Astrocyte (in vitro differentiated cells and primary cell): ENCODE results near the gene CKAP4. TPM values are rescaled to one million over a fixed set of nuclear protein-coding genes. Genes with fewer than 3 reads are reported as not detected.
A peak's percentile ranks its signal among the peaks of the same experiment; 100 is the strongest.

Experiments used
- DNase-seq: peaks from one replicate; pipeline ENCODE4 v3.0.0-alpha.2; 2010; ENCODE audit warnings: low read depth
- FAIRE-seq: peaks from 2 replicates; lab custom pipeline; 2011; peaks lifted over from hg19 to GRCh38; lab: Jason Lieb, UNC
- H2AFZ ChIP-seq: 2 replicates; pipeline ENCODE4 v1.6.0; 2012; ENCODE audit warnings: low read depth, low read length, inconsistent platforms
- H3K27ac ChIP-seq: 2 replicates; pipeline ENCODE4 v1.5.1; 2011; ENCODE audit warnings: low read depth, low read length, inconsistent platforms
- H3K27me3 ChIP-seq: 2 replicates; pipeline ENCODE4 v1.6.0; 2011; ENCODE audit warnings: low read length, inconsistent platforms; ENCODE audit not compliant: insufficient read depth
- H3K36me3 ChIP-seq: 2 replicates; pipeline ENCODE4 v1.5.1; 2011; ENCODE audit warnings: low read length, inconsistent platforms; ENCODE audit not compliant: insufficient read depth
- H3K4me1 ChIP-seq: 2 replicates; pipeline ENCODE4 v1.5.1; 2011; ENCODE audit warnings: low read length, inconsistent platforms; ENCODE audit not compliant: insufficient read depth
- H3K4me2 ChIP-seq: 2 replicates; pipeline ENCODE4 v1.6.0; 2012; ENCODE audit warnings: low read length, inconsistent platforms
- H3K4me3 ChIP-seq: 2 replicates; pipeline ENCODE4 v1.5.1; 2011; ENCODE audit warnings: low read depth, mild to moderate bottlenecking, low read length, inconsistent platforms; ENCODE audit not compliant: insufficient read depth
- H3K79me2 ChIP-seq: 2 replicates; pipeline ENCODE4 v1.6.0; 2012; ENCODE audit warnings: mild to moderate bottlenecking, low read length, inconsistent platforms; ENCODE audit not compliant: insufficient read depth
- H3K9ac ChIP-seq: 2 replicates; pipeline ENCODE4 v1.6.0; 2012; ENCODE audit warnings: mild to moderate bottlenecking, low read length, inconsistent platforms
- H3K9me3 ChIP-seq: 2 replicates; pipeline ENCODE4 v1.5.1; 2012; ENCODE audit warnings: low read depth, mild to moderate bottlenecking, low read length, inconsistent platforms; ENCODE audit not compliant: insufficient read depth
- H4K20me1 ChIP-seq: 2 replicates; pipeline ENCODE4 v1.6.0; 2012; ENCODE audit warnings: low read length, inconsistent platforms; ENCODE audit not compliant: insufficient read depth
- H3K27ac Mint-ChIP-seq: one replicate; pipeline ENCODE4 v1.8.0; 2021; ENCODE audit warnings: mild to moderate bottlenecking, mixed read lengths; ENCODE audit not compliant: unreplicated experiment
- H3K27me3 Mint-ChIP-seq: one replicate; pipeline ENCODE4 v1.8.0; 2021; ENCODE audit warnings: low read depth, mixed read lengths; ENCODE audit not compliant: unreplicated experiment
- H3K36me3 Mint-ChIP-seq: one replicate; pipeline ENCODE4 v1.8.0; 2021; ENCODE audit warnings: low read depth, mixed read lengths; ENCODE audit not compliant: unreplicated experiment
- H3K4me1 Mint-ChIP-seq: one replicate; pipeline ENCODE4 v1.8.0; 2021; ENCODE audit warnings: low read depth, mixed read lengths; ENCODE audit not compliant: unreplicated experiment
- H3K4me3 Mint-ChIP-seq: one replicate; pipeline ENCODE4 v1.8.0; 2021; ENCODE audit warnings: mild to moderate bottlenecking, moderate library complexity, mixed read lengths; ENCODE audit not compliant: unreplicated experiment
- H3K9me3 Mint-ChIP-seq: one replicate; pipeline ENCODE4 v1.8.0; 2021; ENCODE audit warnings: mild to moderate bottlenecking, mixed read lengths; ENCODE audit not compliant: unreplicated experiment
- EZH2 ChIP-seq: IDR thresholded peaks from 2 replicates; pipeline ENCODE4 v1.6.1; 2012; ENCODE audit warnings: mild to moderate bottlenecking, low read length, inconsistent platforms; ENCODE audit not compliant: insufficient read depth
- total RNA-seq: library from RNA; stranded (reverse); gene quantifications from 2 replicates; pipeline ENCODE4 v1.2.1, GENCODE V29; 2021
- TF ChIP-seq, protein P1 (sequence below): IDR thresholded peaks from 2 replicates; pipeline ENCODE4 v1.5.1; 2011; ENCODE audit warnings: low read depth, mild to moderate bottlenecking, inconsistent platforms, low read length, moderate library complexity; ENCODE audit not compliant: insufficient read depth

Gene CKAP4
- total RNA-seq, 1 donor from 2014 or later: 324 TPM

DNA sequence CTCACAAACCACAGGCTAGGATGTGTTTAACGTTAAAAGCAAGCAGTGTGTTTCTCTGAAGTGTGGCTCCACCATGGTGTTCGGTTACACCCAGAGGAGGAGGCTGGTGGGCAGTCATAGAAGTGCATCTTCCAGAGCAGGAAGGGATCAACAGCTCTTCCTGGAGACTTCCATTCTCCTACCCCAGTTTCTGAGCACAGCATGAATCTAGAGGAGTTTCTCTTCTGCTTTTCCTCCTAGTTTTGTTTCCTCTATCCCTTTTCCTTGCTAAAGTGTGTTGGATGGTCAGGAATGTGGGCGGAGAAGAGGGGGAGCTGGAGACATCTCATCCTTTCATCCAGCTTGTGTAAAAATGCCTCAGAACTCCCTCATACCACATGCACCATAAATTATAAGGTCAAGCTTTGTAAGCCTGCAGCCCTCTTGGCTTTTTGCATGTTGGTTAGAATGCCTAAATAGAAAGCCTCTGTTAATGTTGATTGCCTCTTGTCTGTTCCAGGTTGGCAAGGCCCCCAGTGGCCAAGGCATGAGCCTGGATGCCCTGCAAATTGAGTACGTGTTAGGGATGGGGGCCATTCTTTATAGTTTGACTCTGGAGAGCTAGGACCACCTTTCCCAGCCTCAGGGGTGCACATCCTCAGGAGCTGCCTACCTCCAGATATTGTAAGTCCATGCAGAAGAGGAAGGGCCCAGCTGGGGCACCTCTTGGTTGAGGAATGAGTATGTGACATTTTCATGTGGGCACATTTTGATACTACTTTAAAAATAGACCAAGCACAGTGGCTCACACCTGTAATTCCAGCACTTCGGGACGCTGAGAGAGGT is 4.0 kb upstream of the CKAP4 start:
- H3K27me3 ChIP-seq: no peaks in the 10 kb centered on the region
- DNase-seq: peak; percentile 18
- H3K27me3 Mint-ChIP-seq: no peaks in the 10 kb centered on the region
- H2AFZ ChIP-seq: no peak overlapping the region
- peak overlapping the region; percentile 38 for H3K27ac Mint-ChIP-seq
- H3K9me3 ChIP-seq: no peaks in the 10 kb centered on the region
- H3K79me2 ChIP-seq: peaks cover 5% of the 10 kb centered on the region
- peaks cover 10% of the 10 kb centered on the region for H3K4me1 ChIP-seq
- TF ChIP-seq EZH2: no peak
- TF ChIP-seq, protein P1, sequence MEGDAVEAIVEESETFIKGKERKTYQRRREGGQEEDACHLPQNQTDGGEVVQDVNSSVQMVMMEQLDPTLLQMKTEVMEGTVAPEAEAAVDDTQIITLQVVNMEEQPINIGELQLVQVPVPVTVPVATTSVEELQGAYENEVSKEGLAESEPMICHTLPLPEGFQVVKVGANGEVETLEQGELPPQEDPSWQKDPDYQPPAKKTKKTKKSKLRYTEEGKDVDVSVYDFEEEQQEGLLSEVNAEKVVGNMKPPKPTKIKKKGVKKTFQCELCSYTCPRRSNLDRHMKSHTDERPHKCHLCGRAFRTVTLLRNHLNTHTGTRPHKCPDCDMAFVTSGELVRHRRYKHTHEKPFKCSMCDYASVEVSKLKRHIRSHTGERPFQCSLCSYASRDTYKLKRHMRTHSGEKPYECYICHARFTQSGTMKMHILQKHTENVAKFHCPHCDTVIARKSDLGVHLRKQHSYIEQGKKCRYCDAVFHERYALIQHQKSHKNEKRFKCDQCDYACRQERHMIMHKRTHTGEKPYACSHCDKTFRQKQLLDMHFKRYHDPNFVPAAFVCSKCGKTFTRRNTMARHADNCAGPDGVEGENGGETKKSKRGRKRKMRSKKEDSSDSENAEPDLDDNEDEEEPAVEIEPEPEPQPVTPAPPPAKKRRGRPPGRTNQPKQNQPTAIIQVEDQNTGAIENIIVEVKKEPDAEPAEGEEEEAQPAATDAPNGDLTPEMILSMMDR: no peak
- H4K20me1 ChIP-seq: no peaks in the 10 kb centered on the region
- H3K9ac ChIP-seq: no peak overlapping the region
- no peak overlapping the region for H3K4me3 ChIP-seq
- no peaks in the 10 kb centered on the region for H3K9me3 Mint-ChIP-seq
- no peaks in the 10 kb centered on the region for H3K36me3 Mint-ChIP-seq
- no peak overlapping the region for H3K27ac ChIP-seq
- peaks cover 12% of the 10 kb centered on the region for H3K4me1 Mint-ChIP-seq
- peak; percentile 54 for FAIRE-seq
- no peak overlapping the region for H3K4me3 Mint-ChIP-seq
- H3K36me3 ChIP-seq: no peaks in the 10 kb centered on the region
- H3K4me2 ChIP-seq: no peak overlapping the region

DNA sequence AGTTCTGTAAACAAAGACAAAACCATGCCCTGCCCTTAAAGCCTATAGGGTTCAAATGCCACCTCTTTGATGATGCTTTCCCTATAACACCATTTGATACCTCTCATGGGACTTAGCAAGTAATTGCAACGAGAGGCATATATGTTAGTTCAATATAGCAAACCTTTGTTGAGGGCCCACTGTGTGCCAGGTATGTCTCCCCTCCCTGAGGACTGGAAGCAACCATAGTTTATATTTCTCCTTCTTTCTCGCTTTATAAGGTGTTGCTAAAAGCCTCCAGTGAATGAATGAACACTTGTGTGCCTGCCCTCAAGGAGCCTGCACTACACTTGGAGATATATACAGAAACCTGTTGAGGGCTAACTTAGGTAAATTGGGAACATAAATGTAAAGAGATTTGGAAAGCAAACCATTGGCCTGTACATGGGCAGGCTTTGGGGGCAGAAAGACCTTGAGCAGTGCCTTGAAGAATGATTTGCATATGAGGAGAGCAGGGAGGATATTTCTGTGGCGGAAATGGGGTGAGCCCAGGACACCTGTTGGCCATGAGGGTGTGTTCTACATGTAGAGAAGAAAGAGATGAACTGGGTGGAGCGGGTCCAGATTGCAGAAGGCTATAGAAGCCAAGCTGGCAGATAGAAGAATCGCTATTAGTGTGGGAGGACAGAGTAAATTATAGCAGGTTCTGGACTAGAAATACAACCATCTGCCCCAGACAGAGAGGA is 1.8 kb upstream of the CKAP4 start:
- Histone ChIP-seq H3K4me1 (peaks cover 22% of the 10 kb centered on the region), H3K36me3 (peaks cover 5% of the 10 kb centered on the region), H3K9ac (peak overlapping the region; percentile 97), H3K4me2 (peak overlapping the region; percentile 92), H3K9me3 (no peaks in the 10 kb centered on the region), H2AFZ (no peak overlapping the region), H3K27ac (peak overlapping the region; percentile 94), H3K27me3 (no peaks in the 10 kb centered on the region), H4K20me1 (peaks cover 16% of the 10 kb centered on the region), H3K79me2 (peaks cover 25% of the 10 kb centered on the region), H3K4me3 (no peak overlapping the region)
- H3K36me3 Mint-ChIP-seq: peaks cover 8% of the 10 kb centered on the region
- FAIRE-seq (no peak), DNase-seq (no peak)
- H3K4me1 Mint-ChIP-seq: peaks cover 25% of the 10 kb centered on the region
- H3K9me3 Mint-ChIP-seq: no peaks in the 10 kb centered on the region
- H3K27me3 Mint-ChIP-seq: no peaks in the 10 kb centered on the region
- TF ChIP-seq, protein P1: no peak
- TF ChIP-seq EZH2: no peak
- H3K27ac Mint-ChIP-seq: peak overlapping the region; percentile 22
- peak overlapping the region; percentile 85 for H3K4me3 Mint-ChIP-seq
